Right atrium auricular region (tissue), 2 donors: ENCODE results near the gene PLAU. TPM values are rescaled to one million over a fixed set of nuclear protein-coding genes. Genes with fewer than 3 reads are reported as not detected.

ENCODE experiments used
- DNase-seq: peaks from one replicate; pipeline ENCODE4 v3.0.0-alpha.2; 2019; ENCODE audit warnings: low spot score
- H3K27ac ChIP-seq, 2 donors: fragments of 200-600 bp; sonication (generic); 1 replicate in 1 of 2; 2 replicates in 1 of 2; pipeline ENCODE4 v1.5.1; 2016 to 2019
- H3K27me3 ChIP-seq, 2 donors: fragments of 200-600 bp; sonication (generic); one replicate each; pipeline versions ENCODE4 v1.5.1 to v1.6.0; 2017 to 2019
- H3K36me3 ChIP-seq: fragments of 200-600 bp; sonication (generic); one replicate; pipeline ENCODE4 v1.5.1; 2016
- H3K4me1 ChIP-seq, 2 donors: fragments of 200-600 bp; sonication (generic); one replicate each; pipeline versions ENCODE4 v1.5.1 to v1.6.0; 2017 to 2019
- H3K4me3 ChIP-seq, 2 donors: fragments of 200-600 bp; sonication (generic); 1 replicate in 1 of 2; 2 replicates in 1 of 2; pipeline ENCODE4 v1.5.1; 2017 to 2019; ENCODE audit warnings: mild to moderate bottlenecking in 1 of 2, moderate library complexity in 1 of 2
- H3K9me3 ChIP-seq, 2 donors: fragments of 200-600 bp; sonication (generic); one replicate each; pipeline ENCODE4 v1.5.1; 2019
- CTCF ChIP-seq, 2 donors: fragments of 200-600 bp; sonication (generic); IDR thresholded peaks; one replicate each; pipeline ENCODE4 v1.5.1; 2019; ENCODE audit warnings: antibody characterized with exemption in 2 of 2
- total RNA-seq, 2 donors: library from RNA; depleted of rRNA; stranded (reverse); fragments of >200 nt; gene quantifications; one replicate each; pipeline ENCODE4 v1.1.0, GENCODE V29; 2016

PLAU gene
- total RNA-seq, 2 donors from 2014 or later, result 3.9 to 4.6 TPM

GRCh38 chr10:73931767-73932619, 21.1 kb downstream of the PLAU start:
- DNase-seq, result no peak
- no peaks in the 10 kb centered on the region for H3K27me3 ChIP-seq
- no peaks in the 10 kb centered on the region for H3K36me3 ChIP-seq
- H3K4me1 ChIP-seq, result peaks cover 0 to 9% of the 10 kb centered on the region in 2 donors
- TF ChIP-seq CTCF (IDR thresholded peaks at IDR 0.05), result no peak
- no peak overlapping the region for H3K27ac ChIP-seq
- H3K4me3 ChIP-seq, result no peak overlapping the region
- H3K9me3 ChIP-seq, result no peaks in the 10 kb centered on the region

- Histone ChIP-seq H3K9me3 (no peaks in the 10 kb centered on the region), H3K27ac (no peak overlapping the region), H3K27me3 (no peaks in the 10 kb centered on the region), H3K36me3 (no peaks in the 10 kb centered on the region), H3K4me1 (peaks cover 0 to 16% of the 10 kb centered on the region in 2 donors), H3K4me3 (no peak overlapping the region)
- no peak for DNase-seq
- no peak for TF ChIP-seq CTCF (IDR thresholded peaks at IDR 0.05)
Measured at GRCh38 chr10:73932620-73933112, 21.7 kb downstream of the PLAU start.

- H3K9me3 ChIP-seq, result no peaks in the 10 kb centered on the region
- no peaks in the 10 kb centered on the region for H3K36me3 ChIP-seq
- H3K27me3 ChIP-seq, result no peaks in the 10 kb centered on the region
- peaks cover 0 to 26% of the 10 kb centered on the region in 2 donors for H3K4me1 ChIP-seq
- DNase-seq, result no peak
- H3K27ac ChIP-seq, result no peak overlapping the region
- H3K4me3 ChIP-seq, result no peak overlapping the region
- no peak for TF ChIP-seq CTCF (IDR thresholded peaks at IDR 0.05)
Measured at GRCh38 chr10:73934074-73934473, 23.1 kb downstream of the PLAU start.

GRCh38 chr10:73935895-73936294, 25.0 kb downstream of the PLAU start:
- peaks cover 0 to 34% of the 10 kb centered on the region in 2 donors for H3K4me1 ChIP-seq
- TF ChIP-seq CTCF (IDR thresholded peaks at IDR 0.05), result no peak
- H3K4me3 ChIP-seq, result no peak overlapping the region
- no peaks in the 10 kb centered on the region for H3K9me3 ChIP-seq
- H3K27ac ChIP-seq, result no peak overlapping the region
- no peak for DNase-seq
- no peaks in the 10 kb centered on the region for H3K27me3 ChIP-seq
- no peaks in the 10 kb centered on the region for H3K36me3 ChIP-seq

- H3K27me3 ChIP-seq, result no peaks in the 10 kb centered on the region
- no peak overlapping the region for H3K4me3 ChIP-seq
- H3K9me3 ChIP-seq, result no peaks in the 10 kb centered on the region
- TF ChIP-seq CTCF (IDR thresholded peaks at IDR 0.05), result no peak
- H3K4me1 ChIP-seq, result peaks cover 0 to 38% of the 10 kb centered on the region in 2 donors
- DNase-seq, result no peak
- H3K36me3 ChIP-seq, result no peaks in the 10 kb centered on the region
- peak overlapping the region; percentile 50 to 68 for H3K27ac ChIP-seq
Measured at GRCh38 chr10:73937333-73938043, 26.6 kb downstream of the PLAU start.
